ENCODE data around the gene RASGRP2. TPM values are rescaled to one million over a fixed set of nuclear protein-coding genes. Genes with fewer than 3 reads are reported as not detected.
A peak's percentile ranks its signal among the peaks of the same experiment; 100 is the strongest.

RASGRP2 gene
- total RNA-seq, 1 experiment from 2014 or later = 4.0 TPM

GRCh38 chr11:64765851-64766665 lies 22.1 kb upstream of the RASGRP2 start:
- TF ChIP-seq CTCF (IDR thresholded peaks at IDR 0.05; ENCODE audit: insufficient read depth in 1 of 2, low read depth in 1 of 2, low read length in 1 of 2, severe bottlenecking in 1 of 2, unreplicated experiment in 1 of 2) = no peak
- Mint-ChIP-seq H3K27ac (ENCODE audit: unreplicated experiment) (peak overlapping the region; percentile 43), H3K4me3 (ENCODE audit: unreplicated experiment) (no peak overlapping the region), H3K9me3 (ENCODE audit: unreplicated experiment) (no peaks in the 10 kb centered on the region), H3K36me3 (ENCODE audit: insufficient read depth, unreplicated experiment) (peaks cover 100% of the 10 kb centered on the region), H3K27me3 (ENCODE audit: insufficient read depth, unreplicated experiment) (no peaks in the 10 kb centered on the region), H3K4me1 (ENCODE audit: low read depth, unreplicated experiment) (no peaks in the 10 kb centered on the region)
- H3K4me1 ChIP-seq = no peaks in the 10 kb centered on the region
- peaks cover 35% of the 10 kb centered on the region for H3K36me3 ChIP-seq (ENCODE audit: control insufficient read depth, insufficient read depth, low read length)
- intact Hi-C loops (cut with micrococcal nuclease; ENCODE audit: unreplicated experiment) = loop anchor here (2.0 kb wide), 1 partner anchor 77 kb away; no protein-coding TSS in a partner anchor
- no peaks in the 10 kb centered on the region for H3K27me3 ChIP-seq (replicated peaks; ENCODE audit: control insufficient read depth, insufficient read depth, low read length)
- CTCF ChIA-PET = no interaction called here
- peak in 1 of 2 experiments; percentile 38 for DNase-seq
- no peak overlapping the region for H3K4me3 ChIP-seq (ENCODE audit: low read depth, low read length)
- no TSS peak for BruUV-seq (replicated peaks)
- POLR2A ChIA-PET = interaction anchor here (0.6 to 0.9 kb wide), 2 partner anchors 13 to 15 kb away, joined by 3 read pairs; no protein-coding TSS in a partner anchor
- H3K9me3 ChIP-seq = no peaks in the 10 kb centered on the region

- Mint-ChIP-seq H3K9me3 (ENCODE audit: unreplicated experiment) (no peaks in the 10 kb centered on the region), H3K27me3 (ENCODE audit: insufficient read depth, unreplicated experiment) (no peaks in the 10 kb centered on the region), H3K4me1 (ENCODE audit: low read depth, unreplicated experiment) (no peaks in the 10 kb centered on the region), H3K36me3 (ENCODE audit: insufficient read depth, unreplicated experiment) (peaks cover 100% of the 10 kb centered on the region), H3K4me3 (ENCODE audit: unreplicated experiment) (no peak overlapping the region), H3K27ac (ENCODE audit: unreplicated experiment) (peak overlapping the region; percentile 19)
- BruUV-seq (replicated peaks) = no TSS peak
- H3K27me3 ChIP-seq (replicated peaks; ENCODE audit: control insufficient read depth, insufficient read depth, low read length) = no peaks in the 10 kb centered on the region
- intact Hi-C loops (cut with micrococcal nuclease; ENCODE audit: unreplicated experiment) = no loop called here
- TF ChIP-seq CTCF (IDR thresholded peaks at IDR 0.05; ENCODE audit: insufficient read depth in 1 of 2, low read depth in 1 of 2, low read length in 1 of 2, severe bottlenecking in 1 of 2, unreplicated experiment in 1 of 2) = peak in 1 of 2 experiments; percentile 48
- DNase-seq = peak; percentile 43 to 48
- H3K36me3 ChIP-seq (ENCODE audit: control insufficient read depth, insufficient read depth, low read length) = peaks cover 33% of the 10 kb centered on the region
- ChIA-PET CTCF (no interaction called here), POLR2A (interaction anchor here (0.9 kb wide), 1 partner anchor 13 kb away, joined by 3 read pairs; no protein-coding TSS in a partner anchor)
- no peaks in the 10 kb centered on the region for H3K4me1 ChIP-seq
- no peak overlapping the region for H3K4me3 ChIP-seq (ENCODE audit: low read depth, low read length)
- H3K9me3 ChIP-seq = no peaks in the 10 kb centered on the region
Observed at GRCh38 chr11:64765291-64765850, 21.4 kb upstream of the RASGRP2 start.

GRCh38 chr11:64764753-64765152 lies 20.8 kb upstream of the RASGRP2 start:
- Mint-ChIP-seq H3K4me1 (ENCODE audit: low read depth, unreplicated experiment) (no peaks in the 10 kb centered on the region), H3K27me3 (ENCODE audit: insufficient read depth, unreplicated experiment) (no peaks in the 10 kb centered on the region), H3K36me3 (ENCODE audit: insufficient read depth, unreplicated experiment) (peaks cover 100% of the 10 kb centered on the region), H3K4me3 (ENCODE audit: unreplicated experiment) (no peak overlapping the region), H3K9me3 (ENCODE audit: unreplicated experiment) (no peaks in the 10 kb centered on the region), H3K27ac (ENCODE audit: unreplicated experiment) (peak overlapping the region; percentile 19)
- TF ChIP-seq CTCF (IDR thresholded peaks at IDR 0.05; ENCODE audit: insufficient read depth in 1 of 2, low read depth in 1 of 2, low read length in 1 of 2, severe bottlenecking in 1 of 2, unreplicated experiment in 1 of 2) = no peak
- no peak for DNase-seq
- Histone ChIP-seq H3K27me3 (replicated peaks; ENCODE audit: control insufficient read depth, insufficient read depth, low read length) (no peaks in the 10 kb centered on the region), H3K4me1 (no peaks in the 10 kb centered on the region), H3K4me3 (ENCODE audit: low read depth, low read length) (no peak overlapping the region), H3K9me3 (no peaks in the 10 kb centered on the region), H3K36me3 (ENCODE audit: control insufficient read depth, insufficient read depth, low read length) (peaks cover 27% of the 10 kb centered on the region)
- POLR2A ChIA-PET = no interaction called here
- BruUV-seq (replicated peaks) = TSS peak; percentile 47
- CTCF ChIA-PET = interaction anchor here (0.6 kb wide), 1 partner anchor 287 kb away, joined by 3 read pairs; no protein-coding TSS in a partner anchor
- intact Hi-C loops (cut with micrococcal nuclease; ENCODE audit: unreplicated experiment) = no loop called here
